IMR-90 (cell line): ENCODE data around the gene TBL3. TPM values are rescaled to one million over a fixed set of nuclear protein-coding genes. Genes with fewer than 3 reads are reported as not detected.

Source experiments
- ATAC-seq: fragments of 200-7000 bp; cut with Tn5 transposase; 2 replicates; pipeline ENCODE4 v1.9.1; 2020; ENCODE audit warnings: low read depth, mild to moderate bottlenecking, moderate library complexity
- BruUV-seq: library from RNA; stranded (reverse); fragments of 400-500 nt; replicated peaks from 2 replicates; lab custom pipeline; 2021; lab: Mats Ljungman, UMichigan
- CTCF ChIA-PET: fragments of 300-600 bp; formaldehyde crosslinking; extraction: SDS; loops from one replicate; lab custom pipeline; 2021; ENCODE audit warnings: antibody characterized with exemption; lab: Yijun Ruan, JAX
- POLR2A ChIA-PET: fragments of 300-600 bp; sonication (Branson Sonifier 250); formaldehyde crosslinking; loops from one replicate; lab custom pipeline; 2022; ENCODE audit warnings: antibody characterized with exemption; ENCODE audit not compliant: unreplicated experiment; lab: Charles Lee
- DNase-seq: peaks from one replicate; pipeline ENCODE4 v3.0.0; 2013
- H2AFZ ChIP-seq: replicated peaks from 2 replicates; pipeline ENCODE3; 2013; ENCODE audit warnings: low read length, mild to moderate bottlenecking; ENCODE audit not compliant: poor library complexity
- H2AK5ac ChIP-seq: 2 replicates; pipeline ENCODE4 v1.6.1; 2013; ENCODE audit warnings: low read depth, low read length, inconsistent platforms
- H2AK9ac ChIP-seq: replicated peaks from 2 replicates; pipeline ENCODE3; 2013; ENCODE audit warnings: mild to moderate bottlenecking, low read depth, low read length, moderate library complexity; ENCODE audit not compliant: poor library complexity
- H2BK120ac ChIP-seq: 2 replicates; pipeline ENCODE4 v1.6.1; 2013; ENCODE audit warnings: low read depth, low read length, inconsistent platforms
- H2BK15ac ChIP-seq: 3 replicates; pipeline ENCODE4 v1.6.1; 2013; ENCODE audit warnings: low read depth, low read length, inconsistent platforms
- H2BK20ac ChIP-seq: 2 replicates; pipeline ENCODE4 v1.6.1; 2013; ENCODE audit warnings: low read depth, mild to moderate bottlenecking, inconsistent platforms, low read length, moderate library complexity
- H2BK5ac ChIP-seq: 2 replicates; pipeline ENCODE4 v1.6.1; 2013; ENCODE audit warnings: mild to moderate bottlenecking, low read depth, low read length, inconsistent platforms; ENCODE audit not compliant: poor library complexity, severe bottlenecking
- H3K14ac ChIP-seq: replicated peaks from 2 replicates; pipeline ENCODE4 v1.6.1; 2013; ENCODE audit warnings: low read depth, low read length, inconsistent platforms
- H3K18ac ChIP-seq: 2 replicates; pipeline ENCODE4 v1.6.1; 2013; ENCODE audit warnings: low read depth, low read length, control low read depth
- H3K23ac ChIP-seq: 2 replicates; pipeline ENCODE4 v1.6.1; 2013; ENCODE audit warnings: low read depth, low read length, inconsistent platforms
- H3K27ac ChIP-seq: 2 replicates; pipeline ENCODE4 v1.5.1; 2013; ENCODE audit warnings: mild to moderate bottlenecking, control low read depth, low read length; ENCODE audit not compliant: insufficient read depth
- H3K27me3 ChIP-seq: 2 replicates; pipeline ENCODE4 v1.6.1; 2013; ENCODE audit warnings: low read length; ENCODE audit not compliant: control insufficient read depth, insufficient read depth
- H3K36me3 ChIP-seq: 2 replicates; pipeline ENCODE4 v1.6.1; 2013; ENCODE audit warnings: low read length, mixed read lengths; ENCODE audit not compliant: control insufficient read depth, insufficient read depth
- H3K4ac ChIP-seq: 2 replicates; pipeline ENCODE4 v1.6.1; 2013; ENCODE audit warnings: low read depth, low read length, inconsistent platforms
- H3K4me1 ChIP-seq: 2 replicates; pipeline ENCODE4 v1.6.1; 2013; ENCODE audit warnings: low read length, mixed read lengths; ENCODE audit not compliant: control insufficient read depth, insufficient read depth
- H3K4me2 ChIP-seq: 2 replicates; pipeline ENCODE4 v1.6.1; 2013; ENCODE audit warnings: low read depth, mild to moderate bottlenecking, control low read depth, low read length, moderate library complexity
- H3K4me3 ChIP-seq: 2 replicates; pipeline ENCODE4 v1.5.1; 2013; ENCODE audit warnings: low read depth, mild to moderate bottlenecking, control low read depth, low read length, moderate library complexity; ENCODE audit not compliant: insufficient read depth
- H3K56ac ChIP-seq: 2 replicates; pipeline ENCODE4 v1.6.1; 2013; ENCODE audit warnings: low read length, inconsistent platforms; ENCODE audit not compliant: insufficient read depth; ENCODE audit errors: extremely low read depth
- H3K79me1 ChIP-seq, 2 experiments: 2 replicates each; pipeline ENCODE4 v1.6.1; 2013; ENCODE audit warnings: low read length in 2 of 2, inconsistent platforms in 1 of 2, low read depth in 1 of 2
- H3K9ac ChIP-seq: 2 replicates; pipeline ENCODE4 v1.6.1; 2013; ENCODE audit warnings: low read depth, low read length, control low read depth
- H3K9me1 ChIP-seq: 2 replicates; pipeline ENCODE4 v1.6.1; 2013; ENCODE audit warnings: low read length, inconsistent platforms; ENCODE audit not compliant: insufficient read depth
- H3K9me3 ChIP-seq: 2 replicates; pipeline ENCODE4 v1.6.1; 2013; ENCODE audit warnings: low read length; ENCODE audit not compliant: control insufficient read depth, insufficient read depth
- H4K20me1 ChIP-seq: 2 replicates; pipeline ENCODE4 v1.6.1; 2013; ENCODE audit warnings: low read length, inconsistent platforms; ENCODE audit not compliant: insufficient read depth
- H4K5ac ChIP-seq: 2 replicates; pipeline ENCODE4 v1.6.1; 2013; ENCODE audit warnings: mild to moderate bottlenecking, low read depth, low read length, control low read depth
- H4K8ac ChIP-seq, 2 experiments: 2 replicates each; pipeline ENCODE4 v1.6.1; 2013; ENCODE audit warnings: low read depth in 2 of 2, low read length in 2 of 2, control low read depth in 1 of 2, inconsistent platforms in 1 of 2
- H4K91ac ChIP-seq: 2 replicates; pipeline ENCODE4 v1.6.1; 2013; ENCODE audit warnings: low read depth, low read length, inconsistent platforms; ENCODE audit not compliant: insufficient read depth
- BHLHE40 ChIP-seq: fragments of 150-350 bp; IDR thresholded peaks from 2 replicates; pipeline ENCODE4 v1.6.1; 2016; ENCODE audit warnings: mild to moderate bottlenecking, low read depth, low read length
- CEBPB ChIP-seq: IDR thresholded peaks from 2 replicates; pipeline ENCODE4 v1.6.1; 2012; ENCODE audit warnings: low read depth, low read length, improper control_type of control experiment
- CHD1 ChIP-seq: IDR thresholded peaks from 2 replicates; pipeline ENCODE4 v1.6.1; 2012; ENCODE audit warnings: low read depth, low read length, improper control_type of control experiment
- MAFK ChIP-seq: IDR thresholded peaks from 2 replicates; pipeline ENCODE4 v1.6.1; 2012; ENCODE audit warnings: low read depth, low read length, improper control_type of control experiment
- MXI1 ChIP-seq: IDR thresholded peaks from 2 replicates; pipeline ENCODE4 v1.6.1; 2012; ENCODE audit warnings: low read depth, mild to moderate bottlenecking, low read length, moderate library complexity, borderline replicate concordance
- NFE2L2 ChIP-seq: fragments of 150-350 bp; IDR thresholded peaks from 2 replicates; pipeline ENCODE4 v1.6.1; 2016; ENCODE audit warnings: low read depth, mild to moderate bottlenecking, low read length
- POLR2A ChIP-seq: IDR thresholded peaks from 2 replicates; pipeline ENCODE4 v1.6.1; 2012; ENCODE audit warnings: mild to moderate bottlenecking, low read depth, low read length
- RAD21 ChIP-seq: IDR thresholded peaks from 2 replicates; pipeline ENCODE4 v1.6.1; 2012; ENCODE audit warnings: low read length, improper control_type of control experiment
- RCOR1 ChIP-seq: IDR thresholded peaks from 2 replicates; pipeline ENCODE4 v1.6.1; 2012; ENCODE audit warnings: mild to moderate bottlenecking, low read length, improper control_type of control experiment; ENCODE audit not compliant: insufficient replicate concordance
- RFX5 ChIP-seq: IDR thresholded peaks from 2 replicates; pipeline ENCODE4 v1.8.0; 2012; ENCODE audit warnings: low read depth, mild to moderate bottlenecking, low read length, moderate library complexity
- SMC3 ChIP-seq: fragments of 150-350 bp; IDR thresholded peaks from 2 replicates; pipeline ENCODE4 v1.6.1; 2016; ENCODE audit warnings: low read depth, mild to moderate bottlenecking, antibody characterized with exemption, low read length, moderate library complexity
- WGBS, 2 experiments: methylation state at CpG; one replicate each; pipeline versions ENCODE4 v1.1.5 to v1.1.7; 2013; ENCODE audit warnings: missing lambda C conversion rate in 2 of 2; ENCODE audit not compliant: insufficient read length in 1 of 2; ENCODE audit errors: extremely low coverage in 2 of 2; 5-methylcytosine and 5-hydroxymethylcytosine counted together
- dilution Hi-C: fragments of 300-500 bp; cut with HindIII; formaldehyde crosslinking; loops from one replicate; pipeline ENCODE4 v1.14.3; 2018; ENCODE audit warnings: low sequenced_read_pairs; ENCODE audit not compliant: unreplicated experiment
- in situ Hi-C: fragments of 300-500 bp; cut with MboI; formaldehyde crosslinking; loops from 3 replicates; pipeline ENCODE4 v1.14.3; 2019; ENCODE audit warnings: low sequenced_read_pairs, inconsistent platforms, mixed read lengths
- intact Hi-C: fragments of 100-400 bp; cut with micrococcal nuclease; formaldehyde crosslinking; loops from 2 replicates; pipeline ENCODE4 v1.10.0; 2022
- polyA plus RNA-seq, 3 experiments: library from polyadenylated mRNA; depleted of rRNA; stranded (reverse); fragments of >200 nt; gene quantifications; 2 replicates each; pipeline ENCODE4 v1.2.3, GENCODE V29; 2012; ENCODE audit warnings: low replicate concordance in 1 of 3
- total RNA-seq: library from RNA; depleted of rRNA; stranded (reverse); fragments of >200 nt; gene quantifications from 2 replicates; pipeline ENCODE4 v1.2.3, GENCODE V29; 2012
- TF ChIP-seq, protein P1 (sequence below): conservative IDR thresholded peaks from 2 replicates; pipeline ENCODE4 v1.5.1; 2012; ENCODE audit warnings: mild to moderate bottlenecking, low read depth, low read length, improper control_type of control experiment
- TF ChIP-seq, protein P2 (sequence below): fragments of 150-350 bp; IDR thresholded peaks from 2 replicates; pipeline ENCODE4 v1.6.1; 2016; ENCODE audit warnings: low read depth, mild to moderate bottlenecking, low read length, moderate library complexity, borderline replicate concordance

TBL3 gene
- total and polyA plus RNA-seq, 2 of the 4 experiments (the other 2 are of a cell fraction), result 38.5 to 60.8 TPM

DNA sequence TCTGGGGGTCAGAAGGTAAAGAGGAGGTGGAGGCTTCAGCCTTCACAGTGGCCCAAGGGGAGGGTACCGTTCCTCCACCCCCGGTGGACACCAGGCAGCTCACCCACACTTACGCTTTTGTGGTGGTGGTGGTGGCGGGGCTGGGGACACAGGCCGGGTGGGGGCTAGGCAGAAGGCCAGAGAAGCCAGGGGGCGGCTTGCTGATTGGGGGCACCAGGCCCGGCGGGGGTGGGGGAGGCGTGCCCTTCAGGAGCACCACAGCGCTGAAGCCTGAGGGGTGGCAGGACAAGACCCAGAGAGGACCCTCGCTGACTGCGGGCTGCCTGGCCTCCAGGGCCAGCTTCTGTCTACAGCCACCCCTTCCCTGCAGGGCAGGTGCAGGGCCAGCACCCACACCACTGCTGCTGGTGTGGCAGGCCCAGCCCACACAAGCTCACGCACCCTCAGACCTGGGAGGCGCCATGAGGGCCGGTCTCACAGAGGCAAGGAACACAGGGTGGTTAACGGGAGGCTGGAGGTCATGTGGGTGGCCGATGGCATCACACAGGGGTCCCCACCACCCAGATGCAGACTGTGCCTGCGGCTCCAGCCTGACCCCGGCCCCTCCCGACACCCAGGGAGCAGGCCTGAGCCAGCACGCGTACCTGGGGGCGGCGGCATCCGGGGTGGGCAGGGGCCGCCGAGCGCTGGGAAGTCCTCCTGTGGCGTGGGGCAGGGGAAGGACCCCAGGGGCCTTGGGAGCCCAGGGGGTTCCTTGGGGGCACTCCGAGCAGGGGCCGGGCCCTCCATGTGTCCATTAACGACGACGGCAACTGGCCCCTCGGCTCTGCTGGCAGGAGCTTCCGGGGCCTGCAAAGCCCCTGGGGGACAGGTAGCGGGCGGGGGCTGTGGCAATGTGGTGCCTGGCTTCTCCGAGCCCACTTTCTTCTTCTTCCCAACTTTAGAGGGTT, 27.3 kb downstream of the TBL3 start:
- Histone ChIP-seq H3K56ac (no peak overlapping the region), H2BK120ac (no peak overlapping the region), H3K27ac (no peak overlapping the region), H2BK15ac (no peak overlapping the region), H2AK5ac (peak overlapping the region; percentile 21; the same call in 1 of the 2 replicates), H3K18ac (no peak overlapping the region), H3K9ac (no peak overlapping the region), H2AFZ (no peak overlapping the region), H3K14ac (no peak overlapping the region), H3K23ac (no peak overlapping the region), H4K5ac (no peak overlapping the region), H2BK20ac (no peak overlapping the region), H2AK9ac (no peak overlapping the region), H3K4ac (no peak overlapping the region; the same call in 1 of the 2 replicates), H2BK5ac (no peak overlapping the region), H3K9me3 (no peaks in the 10 kb centered on the region), H3K4me2 (no peak overlapping the region), H3K4me1 (peaks cover 18% of the 10 kb centered on the region), H3K36me3 (peaks cover 52% of the 10 kb centered on the region), H3K27me3 (no peaks in the 10 kb centered on the region), H3K4me3 (no peak overlapping the region), H4K91ac (no peak overlapping the region), H4K8ac (no peak overlapping the region), H3K79me1 (peaks cover 5 to 62% of the 10 kb centered on the region in 2 experiments), H3K9me1 (peaks cover 20% of the 10 kb centered on the region), H4K20me1 (peaks cover 40% of the 10 kb centered on the region)
- POLR2A ChIA-PET, result no interaction called here
- BruUV-seq, result no TSS peak
- dilution Hi-C loops, result no loop called here
- ATAC-seq (no peak), DNase-seq (no peak)
- CTCF ChIA-PET, result no interaction called here
- 85% methylated on average over 2 of the region's 39 CpGs; no CpG with 5 or more reads in 1 of the 2 experiments for WGBS, 2 experiments
- no peak for TF ChIP-seq BHLHE40
- TF ChIP-seq, protein P1, sequence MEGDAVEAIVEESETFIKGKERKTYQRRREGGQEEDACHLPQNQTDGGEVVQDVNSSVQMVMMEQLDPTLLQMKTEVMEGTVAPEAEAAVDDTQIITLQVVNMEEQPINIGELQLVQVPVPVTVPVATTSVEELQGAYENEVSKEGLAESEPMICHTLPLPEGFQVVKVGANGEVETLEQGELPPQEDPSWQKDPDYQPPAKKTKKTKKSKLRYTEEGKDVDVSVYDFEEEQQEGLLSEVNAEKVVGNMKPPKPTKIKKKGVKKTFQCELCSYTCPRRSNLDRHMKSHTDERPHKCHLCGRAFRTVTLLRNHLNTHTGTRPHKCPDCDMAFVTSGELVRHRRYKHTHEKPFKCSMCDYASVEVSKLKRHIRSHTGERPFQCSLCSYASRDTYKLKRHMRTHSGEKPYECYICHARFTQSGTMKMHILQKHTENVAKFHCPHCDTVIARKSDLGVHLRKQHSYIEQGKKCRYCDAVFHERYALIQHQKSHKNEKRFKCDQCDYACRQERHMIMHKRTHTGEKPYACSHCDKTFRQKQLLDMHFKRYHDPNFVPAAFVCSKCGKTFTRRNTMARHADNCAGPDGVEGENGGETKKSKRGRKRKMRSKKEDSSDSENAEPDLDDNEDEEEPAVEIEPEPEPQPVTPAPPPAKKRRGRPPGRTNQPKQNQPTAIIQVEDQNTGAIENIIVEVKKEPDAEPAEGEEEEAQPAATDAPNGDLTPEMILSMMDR, result no peak
- no peak for TF ChIP-seq MAFK
- TF ChIP-seq CHD1, result no peak
- TF ChIP-seq NFE2L2, result no peak
- TF ChIP-seq RCOR1, result no peak
- TF ChIP-seq MXI1, result no peak
- no peak for TF ChIP-seq RFX5
- TF ChIP-seq, protein P2, sequence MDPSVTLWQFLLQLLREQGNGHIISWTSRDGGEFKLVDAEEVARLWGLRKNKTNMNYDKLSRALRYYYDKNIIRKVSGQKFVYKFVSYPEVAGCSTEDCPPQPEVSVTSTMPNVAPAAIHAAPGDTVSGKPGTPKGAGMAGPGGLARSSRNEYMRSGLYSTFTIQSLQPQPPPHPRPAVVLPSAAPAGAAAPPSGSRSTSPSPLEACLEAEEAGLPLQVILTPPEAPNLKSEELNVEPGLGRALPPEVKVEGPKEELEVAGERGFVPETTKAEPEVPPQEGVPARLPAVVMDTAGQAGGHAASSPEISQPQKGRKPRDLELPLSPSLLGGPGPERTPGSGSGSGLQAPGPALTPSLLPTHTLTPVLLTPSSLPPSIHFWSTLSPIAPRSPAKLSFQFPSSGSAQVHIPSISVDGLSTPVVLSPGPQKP, result no peak
- TF ChIP-seq RAD21, result no peak
- no peak for TF ChIP-seq POLR2A
- no peak for TF ChIP-seq CEBPB
- TF ChIP-seq SMC3, result no peak
- in situ Hi-C loops, result no loop called here
- intact Hi-C loops, result no loop called here
